ENCODE data around the gene FERMT1. TPM values are rescaled to one million over a fixed set of nuclear protein-coding genes. Genes with fewer than 3 reads are reported as not detected.

Gene FERMT1
- total and polyA plus RNA-seq, 2 of the 13 experiments (the other 11 are each of a cell fraction or from before 2014, with no cell fraction given), result 15.8 to 29.5 TPM

DNA sequence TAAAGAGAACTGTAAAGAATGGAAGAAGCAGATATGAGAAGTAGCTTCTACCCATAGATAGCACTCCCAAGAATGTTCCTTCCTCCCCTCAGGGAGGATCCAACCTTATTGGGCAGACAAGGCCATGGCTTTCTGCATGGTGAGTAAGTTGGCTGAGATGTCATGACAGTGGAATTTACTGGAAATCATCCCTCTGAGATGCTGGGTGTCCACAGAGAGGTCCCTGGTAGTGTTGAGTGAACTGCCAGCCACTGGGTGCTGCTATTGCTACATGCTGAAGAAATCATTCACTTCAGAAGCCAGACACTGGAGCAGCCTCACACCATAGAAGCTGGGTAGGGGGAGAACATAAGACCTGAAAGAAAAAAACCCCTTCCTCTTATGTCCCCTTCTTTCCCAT, 46.4 kb upstream of the FERMT1 start:
- CTCF ChIA-PET (ENCODE audit: low intra/inter-chr PET ratio, low total read pairs), result no interaction called here
- no TSS peak for BruUV-seq (replicated peaks)
- no peak overlapping the region for H3K27ac ChIP-seq (ENCODE audit: extremely low read length, insufficient read depth, low read length)
- no peak overlapping the region for H3K4me2 ChIP-seq (ENCODE audit: low read depth, low read length)
- no peaks in the 10 kb centered on the region for H4K20me1 ChIP-seq (ENCODE audit: insufficient read depth, low read length)
- peaks cover 1 to 2% of the 10 kb centered on the region in 2 experiments; a peak in 3 of 5 replicates for H3K27me3 ChIP-seq (ENCODE audit: control insufficient read depth in 1 of 2, insufficient read depth in 2 of 2, low read length in 2 of 2)
- no peaks in the 10 kb centered on the region for H3K9me3 ChIP-seq (ENCODE audit: low read length)
- FAIRE-seq (no peak), DNase-seq (ENCODE audit: low spot score) (peak; percentile 15), ATAC-seq (peak; percentile 86)
- H3K79me2 ChIP-seq (ENCODE audit: insufficient read depth, low read length), result no peaks in the 10 kb centered on the region
- no peaks in the 10 kb centered on the region for H3K36me3 ChIP-seq (replicated peaks in 1 of 2; ENCODE audit: control insufficient read depth in 1 of 2, insufficient read depth in 2 of 2, low read length in 2 of 2)
- no peaks in the 10 kb centered on the region for H3K4me1 ChIP-seq (ENCODE audit: insufficient read depth, low read length)
- no peak overlapping the region for H3K4me3 ChIP-seq (replicated peaks in 1 of 3; ENCODE audit: insufficient read depth in 1 of 3, low read depth in 2 of 3, low read length in 3 of 3)
- no peak overlapping the region for H2AFZ ChIP-seq (ENCODE audit: low read length)
- H3K9ac ChIP-seq (ENCODE audit: insufficient read depth, low read depth, low read length), result no peak overlapping the region
- intact Hi-C loops (cut with micrococcal nuclease; ENCODE audit: unreplicated experiment) (no loop called here), in situ Hi-C loops (cut with HindIII; ENCODE audit: extremely low pct_ligation_motif_present, low pct_unique_long_range_greater_than_20kb) (no loop called here)
- POLR2A ChIA-PET, result no interaction called here
- no peak for TF ChIP-seq ZNF160 (CRISPR knock-in tag; IDR thresholded peaks at IDR 0.05)
- no peak for TF ChIP-seq ISL2 (CRISPR knock-in tag; IDR thresholded peaks at IDR 0.05)
- TF ChIP-seq ZBTB7B (CRISPR knock-in tag; IDR thresholded peaks at IDR 0.05), result no peak
- TF ChIP-seq, protein P1, sequence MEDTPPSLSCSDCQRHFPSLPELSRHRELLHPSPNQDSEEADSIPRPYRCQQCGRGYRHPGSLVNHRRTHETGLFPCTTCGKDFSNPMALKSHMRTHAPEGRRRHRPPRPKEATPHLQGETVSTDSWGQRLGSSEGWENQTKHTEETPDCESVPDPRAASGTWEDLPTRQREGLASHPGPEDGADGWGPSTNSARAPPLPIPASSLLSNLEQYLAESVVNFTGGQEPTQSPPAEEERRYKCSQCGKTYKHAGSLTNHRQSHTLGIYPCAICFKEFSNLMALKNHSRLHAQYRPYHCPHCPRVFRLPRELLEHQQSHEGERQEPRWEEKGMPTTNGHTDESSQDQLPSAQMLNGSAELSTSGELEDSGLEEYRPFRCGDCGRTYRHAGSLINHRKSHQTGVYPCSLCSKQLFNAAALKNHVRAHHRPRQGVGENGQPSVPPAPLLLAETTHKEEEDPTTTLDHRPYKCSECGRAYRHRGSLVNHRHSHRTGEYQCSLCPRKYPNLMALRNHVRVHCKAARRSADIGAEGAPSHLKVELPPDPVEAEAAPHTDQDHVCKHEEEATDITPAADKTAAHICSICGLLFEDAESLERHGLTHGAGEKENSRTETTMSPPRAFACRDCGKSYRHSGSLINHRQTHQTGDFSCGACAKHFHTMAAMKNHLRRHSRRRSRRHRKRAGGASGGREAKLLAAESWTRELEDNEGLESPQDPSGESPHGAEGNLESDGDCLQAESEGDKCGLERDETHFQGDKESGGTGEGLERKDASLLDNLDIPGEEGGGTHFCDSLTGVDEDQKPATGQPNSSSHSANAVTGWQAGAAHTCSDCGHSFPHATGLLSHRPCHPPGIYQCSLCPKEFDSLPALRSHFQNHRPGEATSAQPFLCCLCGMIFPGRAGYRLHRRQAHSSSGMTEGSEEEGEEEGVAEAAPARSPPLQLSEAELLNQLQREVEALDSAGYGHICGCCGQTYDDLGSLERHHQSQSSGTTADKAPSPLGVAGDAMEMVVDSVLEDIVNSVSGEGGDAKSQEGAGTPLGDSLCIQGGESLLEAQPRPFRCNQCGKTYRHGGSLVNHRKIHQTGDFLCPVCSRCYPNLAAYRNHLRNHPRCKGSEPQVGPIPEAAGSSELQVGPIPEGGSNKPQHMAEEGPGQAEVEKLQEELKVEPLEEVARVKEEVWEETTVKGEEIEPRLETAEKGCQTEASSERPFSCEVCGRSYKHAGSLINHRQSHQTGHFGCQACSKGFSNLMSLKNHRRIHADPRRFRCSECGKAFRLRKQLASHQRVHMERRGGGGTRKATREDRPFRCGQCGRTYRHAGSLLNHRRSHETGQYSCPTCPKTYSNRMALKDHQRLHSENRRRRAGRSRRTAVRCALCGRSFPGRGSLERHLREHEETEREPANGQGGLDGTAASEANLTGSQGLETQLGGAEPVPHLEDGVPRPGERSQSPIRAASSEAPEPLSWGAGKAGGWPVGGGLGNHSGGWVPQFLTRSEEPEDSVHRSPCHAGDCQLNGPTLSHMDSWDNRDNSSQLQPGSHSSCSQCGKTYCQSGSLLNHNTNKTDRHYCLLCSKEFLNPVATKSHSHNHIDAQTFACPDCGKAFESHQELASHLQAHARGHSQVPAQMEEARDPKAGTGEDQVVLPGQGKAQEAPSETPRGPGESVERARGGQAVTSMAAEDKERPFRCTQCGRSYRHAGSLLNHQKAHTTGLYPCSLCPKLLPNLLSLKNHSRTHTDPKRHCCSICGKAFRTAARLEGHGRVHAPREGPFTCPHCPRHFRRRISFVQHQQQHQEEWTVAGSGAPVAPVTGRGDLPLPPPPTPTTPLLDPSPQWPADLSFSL (CRISPR knock-in tag; IDR thresholded peaks at IDR 0.05), result no peak
- TF ChIP-seq, protein P2, sequence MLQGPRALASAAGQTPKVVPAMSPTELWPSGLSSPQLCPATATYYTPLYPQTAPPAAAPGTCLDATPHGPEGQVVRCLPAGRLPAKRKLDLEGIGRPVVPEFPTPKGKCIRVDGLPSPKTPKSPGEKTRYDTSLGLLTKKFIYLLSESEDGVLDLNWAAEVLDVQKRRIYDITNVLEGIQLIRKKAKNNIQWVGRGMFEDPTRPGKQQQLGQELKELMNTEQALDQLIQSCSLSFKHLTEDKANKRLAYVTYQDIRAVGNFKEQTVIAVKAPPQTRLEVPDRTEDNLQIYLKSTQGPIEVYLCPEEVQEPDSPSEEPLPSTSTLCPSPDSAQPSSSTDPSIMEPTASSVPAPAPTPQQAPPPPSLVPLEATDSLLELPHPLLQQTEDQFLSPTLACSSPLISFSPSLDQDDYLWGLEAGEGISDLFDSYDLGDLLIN (CRISPR knock-in tag; IDR thresholded peaks at IDR 0.05; ENCODE audit: borderline replicate concordance), result no peak
- TF ChIP-seq CENPX (CRISPR knock-in tag; IDR thresholded peaks at IDR 0.05), result no peak
- no peak for TF ChIP-seq NR3C1 (CRISPR knock-in tag; IDR thresholded peaks at IDR 0.05)
- TF ChIP-seq, protein P3, sequence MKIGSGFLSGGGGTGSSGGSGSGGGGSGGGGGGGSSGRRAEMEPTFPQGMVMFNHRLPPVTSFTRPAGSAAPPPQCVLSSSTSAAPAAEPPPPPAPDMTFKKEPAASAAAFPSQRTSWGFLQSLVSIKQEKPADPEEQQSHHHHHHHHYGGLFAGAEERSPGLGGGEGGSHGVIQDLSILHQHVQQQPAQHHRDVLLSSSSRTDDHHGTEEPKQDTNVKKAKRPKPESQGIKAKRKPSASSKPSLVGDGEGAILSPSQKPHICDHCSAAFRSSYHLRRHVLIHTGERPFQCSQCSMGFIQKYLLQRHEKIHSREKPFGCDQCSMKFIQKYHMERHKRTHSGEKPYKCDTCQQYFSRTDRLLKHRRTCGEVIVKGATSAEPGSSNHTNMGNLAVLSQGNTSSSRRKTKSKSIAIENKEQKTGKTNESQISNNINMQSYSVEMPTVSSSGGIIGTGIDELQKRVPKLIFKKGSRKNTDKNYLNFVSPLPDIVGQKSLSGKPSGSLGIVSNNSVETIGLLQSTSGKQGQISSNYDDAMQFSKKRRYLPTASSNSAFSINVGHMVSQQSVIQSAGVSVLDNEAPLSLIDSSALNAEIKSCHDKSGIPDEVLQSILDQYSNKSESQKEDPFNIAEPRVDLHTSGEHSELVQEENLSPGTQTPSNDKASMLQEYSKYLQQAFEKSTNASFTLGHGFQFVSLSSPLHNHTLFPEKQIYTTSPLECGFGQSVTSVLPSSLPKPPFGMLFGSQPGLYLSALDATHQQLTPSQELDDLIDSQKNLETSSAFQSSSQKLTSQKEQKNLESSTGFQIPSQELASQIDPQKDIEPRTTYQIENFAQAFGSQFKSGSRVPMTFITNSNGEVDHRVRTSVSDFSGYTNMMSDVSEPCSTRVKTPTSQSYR (CRISPR knock-in tag; IDR thresholded peaks at IDR 0.05; ENCODE audit: borderline replicate concordance), result no peak
- no peak for TF ChIP-seq BRCA1 (CRISPR knock-in tag; IDR thresholded peaks at IDR 0.05)
- TF ChIP-seq, protein P4, sequence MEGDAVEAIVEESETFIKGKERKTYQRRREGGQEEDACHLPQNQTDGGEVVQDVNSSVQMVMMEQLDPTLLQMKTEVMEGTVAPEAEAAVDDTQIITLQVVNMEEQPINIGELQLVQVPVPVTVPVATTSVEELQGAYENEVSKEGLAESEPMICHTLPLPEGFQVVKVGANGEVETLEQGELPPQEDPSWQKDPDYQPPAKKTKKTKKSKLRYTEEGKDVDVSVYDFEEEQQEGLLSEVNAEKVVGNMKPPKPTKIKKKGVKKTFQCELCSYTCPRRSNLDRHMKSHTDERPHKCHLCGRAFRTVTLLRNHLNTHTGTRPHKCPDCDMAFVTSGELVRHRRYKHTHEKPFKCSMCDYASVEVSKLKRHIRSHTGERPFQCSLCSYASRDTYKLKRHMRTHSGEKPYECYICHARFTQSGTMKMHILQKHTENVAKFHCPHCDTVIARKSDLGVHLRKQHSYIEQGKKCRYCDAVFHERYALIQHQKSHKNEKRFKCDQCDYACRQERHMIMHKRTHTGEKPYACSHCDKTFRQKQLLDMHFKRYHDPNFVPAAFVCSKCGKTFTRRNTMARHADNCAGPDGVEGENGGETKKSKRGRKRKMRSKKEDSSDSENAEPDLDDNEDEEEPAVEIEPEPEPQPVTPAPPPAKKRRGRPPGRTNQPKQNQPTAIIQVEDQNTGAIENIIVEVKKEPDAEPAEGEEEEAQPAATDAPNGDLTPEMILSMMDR (CRISPR knock-in tag; IDR thresholded peaks at IDR 0.05), result peak; percentile 56
- TF ChIP-seq ZNF572 (CRISPR knock-in tag; IDR thresholded peaks at IDR 0.05), result no peak
- no peak for TF ChIP-seq ZBTB21 (CRISPR knock-in tag; IDR thresholded peaks at IDR 0.05)
- TF ChIP-seq ZSCAN9 (CRISPR knock-in tag; IDR thresholded peaks at IDR 0.05; ENCODE audit: borderline replicate concordance), result no peak
- peak; percentile 66 for TF ChIP-seq STAG1 (CRISPR knock-in tag; IDR thresholded peaks at IDR 0.05)
